Prostate gland (tissue), 2 donors: Measurements from ENCODE around the gene RILPL1. TPM values are rescaled to one million over a fixed set of nuclear protein-coding genes. Genes with fewer than 3 reads are reported as not detected.

Source experiments
- DNase-seq: peaks from one replicate; pipeline ENCODE4 v3.0.0-alpha.2; 2019; ENCODE audit warnings: low spot score
- H3K27ac ChIP-seq, 2 donors: fragments of 200-600 bp; sonication (generic); 2 replicates each; pipeline ENCODE4 v1.5.1; 2017 to 2019
- H3K27me3 ChIP-seq: fragments of 200-600 bp; sonication (generic); replicated peaks from 2 replicates; pipeline ENCODE4 v1.5.1; 2019; ENCODE audit not compliant: insufficient read depth
- H3K36me3 ChIP-seq, 2 donors: fragments of 200-600 bp; sonication (generic); 1 replicate in 1 of 2; 2 replicates in 1 of 2; pipeline versions ENCODE4 v1.5.1 to v1.8.1; 2017 to 2019
- H3K4me1 ChIP-seq: fragments of 200-600 bp; sonication (generic); replicated peaks from 2 replicates; pipeline ENCODE4 v1.5.1; 2019
- H3K4me3 ChIP-seq, 2 donors: fragments of 200-600 bp; sonication (generic); 2 replicates each; pipeline ENCODE4 v1.5.1; 2017 to 2019
- H3K9me3 ChIP-seq: fragments of 200-600 bp; sonication (generic); 2 replicates; pipeline ENCODE4 v1.5.1; 2017
- CTCF ChIP-seq, 4 experiments: fragments of 200-600 bp in 2 of 4; fragments of 450-650 bp in 2 of 4; sonication (generic) in 2 of 4; IDR thresholded peaks; 1 replicate in 3 of 4; 2 replicates in 1 of 4; pipeline ENCODE4 v1.5.1; 2016 to 2019; ENCODE audit warnings: antibody characterized with exemption in 4 of 4, mild to moderate bottlenecking in 2 of 4, moderate library complexity in 2 of 4
- POLR2A ChIP-seq: fragments of 450-650 bp; IDR thresholded peaks from one replicate; pipeline ENCODE4 v1.6.1; 2016; ENCODE audit warnings: antibody characterized with exemption, mild to moderate bottlenecking
- POLR2AphosphoS5 ChIP-seq: sonication (generic); formaldehyde crosslinking; IDR thresholded peaks from one replicate; pipeline ENCODE4 v1.6.1; 2017; ENCODE audit warnings: antibody characterized with exemption
- WGBS: methylation state at CpG from one replicate; pipeline ENCODE4 v1.1.5; 2018; 5-methylcytosine and 5-hydroxymethylcytosine counted together
- intact Hi-C: fragments of 100-400 bp; cut with DNase I; formaldehyde crosslinking; loops from one replicate; pipeline ENCODE4 v1.14.2; 2022
- total RNA-seq, 2 donors: library from RNA; depleted of rRNA; stranded (reverse); fragments of >200 nt; gene quantifications; one replicate each; pipeline ENCODE4 v1.1.0, GENCODE V29; 2016

RILPL1 gene
- total RNA-seq, 2 donors from 2014 or later, result 8.6 to 25.7 TPM

- Histone ChIP-seq H3K27me3 (no peaks in the 10 kb centered on the region), H3K4me1 (no peaks in the 10 kb centered on the region), H3K4me3 (no peak overlapping the region), H3K9me3 (no peaks in the 10 kb centered on the region), H3K27ac (peak overlapping the region; percentile 78), H3K36me3 (no peaks in the 10 kb centered on the region)
- TF ChIP-seq POLR2A, result no peak
- no peak for TF ChIP-seq CTCF (IDR thresholded peaks at IDR 0.05)
- no peak for TF ChIP-seq POLR2AphosphoS5
- no peak for DNase-seq
- intact Hi-C loops, result loop anchor here (5.0 kb wide), 1 partner anchor 84 kb away; the partner anchor contains the start of gene SBNO1
- WGBS, result 28% methylated on average over 4 of the region's 4 CpGs
Measured at GRCh38 chr12:123446333-123446713, 87.2 kb downstream of the RILPL1 start.

- Histone ChIP-seq H3K36me3 (no peaks in the 10 kb centered on the region), H3K4me1 (no peaks in the 10 kb centered on the region), H3K9me3 (no peaks in the 10 kb centered on the region), H3K4me3 (no peak overlapping the region), H3K27me3 (no peaks in the 10 kb centered on the region), H3K27ac (peak overlapping the region; percentile 78)
- 18% methylated on average over 18 of the region's 18 CpGs for WGBS
- intact Hi-C loops, result loop anchor here (5.0 kb wide), 1 partner anchor 83 kb away; the partner anchor contains the start of gene SBNO1
- peak; percentile 78 for DNase-seq
- no peak for TF ChIP-seq CTCF (IDR thresholded peaks at IDR 0.05)
- TF ChIP-seq POLR2AphosphoS5, result peak; percentile 90
Measured at GRCh38 chr12:123445388-123446332, 87.9 kb downstream of the RILPL1 start.

GRCh38 chr12:123444092-123445026, 89.2 kb downstream of the RILPL1 start:
- H3K27me3 ChIP-seq, result no peaks in the 10 kb centered on the region
- intact Hi-C loops, result loop anchor here (5.0 kb wide), 1 partner anchor 82 kb away; the partner anchor contains the start of gene SBNO1
- H3K9me3 ChIP-seq, result no peaks in the 10 kb centered on the region
- H3K36me3 ChIP-seq, result no peaks in the 10 kb centered on the region
- H3K27ac ChIP-seq, result peak overlapping the region in 1 of 2 donors; percentile 78
- 64% methylated on average over 8 of the region's 8 CpGs for WGBS
- H3K4me1 ChIP-seq, result no peaks in the 10 kb centered on the region
- H3K4me3 ChIP-seq, result no peak overlapping the region
- TF ChIP-seq POLR2A (no peak), CTCF (IDR thresholded peaks at IDR 0.05) (no peak), POLR2AphosphoS5 (no peak)
- DNase-seq, result no peak

GRCh38 chr12:123442774-123443173, 90.7 kb downstream of the RILPL1 start:
- DNase-seq, result no peak
- Histone ChIP-seq H3K27ac (no peak overlapping the region), H3K4me3 (no peak overlapping the region), H3K27me3 (no peaks in the 10 kb centered on the region), H3K36me3 (no peaks in the 10 kb centered on the region), H3K9me3 (no peaks in the 10 kb centered on the region), H3K4me1 (no peaks in the 10 kb centered on the region)
- intact Hi-C loops, result no loop called here
- TF ChIP-seq POLR2AphosphoS5 (no peak), CTCF (IDR thresholded peaks at IDR 0.05) (no peak), POLR2A (no peak)
- 81% methylated on average over 4 of the region's 4 CpGs for WGBS
